OCI-LY1 (cell line): Measurements from ENCODE around the gene MAGI1.

Experiments
- H2AFZ ChIP-seq: fragments of 200-600 bp; sonication (generic), shearing (Covaris generic); 2 replicates; pipeline ENCODE4 v1.6.0; 2014; ENCODE audit warnings: antibody characterized with exemption, mild to moderate bottlenecking, low read length
- H3F3A ChIP-seq: fragments of 200-600 bp; sonication (generic), shearing (Covaris generic); 2 replicates; pipeline ENCODE4 v1.6.0; 2014; ENCODE audit warnings: mild to moderate bottlenecking, antibody characterized with exemption, low read length, moderate library complexity; ENCODE audit not compliant: insufficient read depth
- H3K27ac ChIP-seq: fragments of 200-600 bp; sonication (generic); 2 replicates; pipeline ENCODE4 v1.5.1; 2014; ENCODE audit warnings: low read length, mixed run types, mild to moderate bottlenecking, low read depth; ENCODE audit not compliant: poor library complexity, severe bottlenecking
- H3K27me3 ChIP-seq: fragments of 200-600 bp; sonication (generic); 2 replicates; pipeline ENCODE4 v1.6.0; 2014; ENCODE audit warnings: antibody characterized with exemption, mild to moderate bottlenecking, low read length, moderate library complexity; ENCODE audit not compliant: insufficient read depth
- H3K36me3 ChIP-seq: fragments of 200-600 bp; sonication (generic); 2 replicates; pipeline ENCODE4 v1.6.1; 2014; ENCODE audit warnings: mild to moderate bottlenecking, antibody characterized with exemption, low read length, moderate library complexity, mixed read lengths; ENCODE audit not compliant: insufficient read depth
- H3K4me1 ChIP-seq: fragments of 200-600 bp; sonication (generic); 2 replicates; pipeline ENCODE4 v1.5.1; 2014; ENCODE audit warnings: mild to moderate bottlenecking, low read length, moderate library complexity; ENCODE audit not compliant: insufficient read depth, severe bottlenecking
- H3K4me2 ChIP-seq: fragments of 200-600 bp; sonication (generic), shearing (Covaris generic); 2 replicates; pipeline ENCODE4 v1.6.1; 2014; ENCODE audit warnings: low read length
- H3K4me3 ChIP-seq: fragments of 200-600 bp; sonication (generic); 2 replicates; pipeline ENCODE4 v1.5.1; 2014; ENCODE audit warnings: low read length, low read depth, mild to moderate bottlenecking, mixed read lengths; ENCODE audit not compliant: poor library complexity, severe bottlenecking
- H3K79me2 ChIP-seq: fragments of 200-600 bp; shearing (Covaris generic); 2 replicates; pipeline ENCODE4 v1.6.1; 2016; ENCODE audit warnings: mixed run types, low read length, mixed read lengths; ENCODE audit not compliant: insufficient read depth
- H3K9ac ChIP-seq: fragments of 200-600 bp; sonication (generic), shearing (Covaris generic); 2 replicates; pipeline ENCODE4 v1.6.1; 2014; ENCODE audit warnings: mild to moderate bottlenecking, low read length, mixed read lengths
- H3K9me2 ChIP-seq: fragments of 200-600 bp; sonication (generic), shearing (Covaris generic); 2 replicates; pipeline ENCODE4 v1.6.1; 2014; ENCODE audit warnings: low read depth, mild to moderate bottlenecking, low read length, mixed read lengths
- H3K9me3 ChIP-seq: fragments of 200-600 bp; shearing (Covaris generic); 2 replicates; pipeline ENCODE4 v1.6.1; 2014; ENCODE audit warnings: low read length, mixed read lengths
- H4K20me1 ChIP-seq: fragments of 200-600 bp; sonication (generic), shearing (Covaris generic); 2 replicates; pipeline ENCODE4 v1.6.0; 2016; ENCODE audit warnings: mild to moderate bottlenecking, low read length; ENCODE audit not compliant: insufficient read depth
- CTCF ChIP-seq: fragments of 200-600 bp; sonication (generic), shearing (Covaris generic); IDR thresholded peaks from 2 replicates; pipeline ENCODE4 v1.5.1; 2017; ENCODE audit warnings: mild to moderate bottlenecking, antibody characterized with exemption, low read length, moderate library complexity, mixed read lengths
- EZH2 ChIP-seq: fragments of 200-600 bp; sonication (generic), shearing (Covaris generic); IDR thresholded peaks from 2 replicates; pipeline ENCODE4 v1.8.0; 2017; ENCODE audit warnings: borderline replicate concordance, mixed run types, mild to moderate bottlenecking, antibody characterized with exemption, low read length, moderate library complexity, mixed read lengths

The MAGI1 gene

GRCh38 chr3:65484964-65485363, 553.8 kb downstream of the MAGI1 start:
- H3K79me2 ChIP-seq = no peaks in the 10 kb centered on the region
- no peaks in the 10 kb centered on the region for H3K9me3 ChIP-seq
- H3K4me2 ChIP-seq = no peak overlapping the region
- no peak overlapping the region for H3K9ac ChIP-seq
- H2AFZ ChIP-seq = no peak overlapping the region
- no peaks in the 10 kb centered on the region for H3K4me1 ChIP-seq
- H3K9me2 ChIP-seq = no peaks in the 10 kb centered on the region
- TF ChIP-seq EZH2 = no peak
- TF ChIP-seq CTCF = no peak
- H3K4me3 ChIP-seq = no peak overlapping the region
- no peaks in the 10 kb centered on the region for H3F3A ChIP-seq
- H3K27me3 ChIP-seq = no peaks in the 10 kb centered on the region
- H4K20me1 ChIP-seq = no peaks in the 10 kb centered on the region
- no peak overlapping the region for H3K27ac ChIP-seq
- no peaks in the 10 kb centered on the region for H3K36me3 ChIP-seq

- H3K4me1 ChIP-seq = no peaks in the 10 kb centered on the region
- H3K9me3 ChIP-seq = no peaks in the 10 kb centered on the region
- no peaks in the 10 kb centered on the region for H3F3A ChIP-seq
- no peak overlapping the region for H3K9ac ChIP-seq
- no peaks in the 10 kb centered on the region for H3K27me3 ChIP-seq
- H3K9me2 ChIP-seq = no peaks in the 10 kb centered on the region
- no peak overlapping the region for H2AFZ ChIP-seq
- no peaks in the 10 kb centered on the region for H3K79me2 ChIP-seq
- no peak overlapping the region for H3K27ac ChIP-seq
- no peak overlapping the region for H3K4me2 ChIP-seq
- no peaks in the 10 kb centered on the region for H4K20me1 ChIP-seq
- H3K4me3 ChIP-seq = no peak overlapping the region
- H3K36me3 ChIP-seq = no peaks in the 10 kb centered on the region
- TF ChIP-seq CTCF (no peak), EZH2 (no peak)
Observed at GRCh38 chr3:65483480-65483879, 555.2 kb downstream of the MAGI1 start.

- no peak overlapping the region for H3K9ac ChIP-seq
- H3K36me3 ChIP-seq = no peaks in the 10 kb centered on the region
- H3K9me2 ChIP-seq = no peaks in the 10 kb centered on the region
- TF ChIP-seq CTCF (no peak), EZH2 (no peak)
- no peaks in the 10 kb centered on the region for H3K79me2 ChIP-seq
- H4K20me1 ChIP-seq = no peaks in the 10 kb centered on the region
- H3K9me3 ChIP-seq = no peaks in the 10 kb centered on the region
- H3K27me3 ChIP-seq = no peaks in the 10 kb centered on the region
- H3K4me3 ChIP-seq = no peak overlapping the region
- H3K4me1 ChIP-seq = no peaks in the 10 kb centered on the region
- no peak overlapping the region for H3K27ac ChIP-seq
- no peak overlapping the region for H3K4me2 ChIP-seq
- no peaks in the 10 kb centered on the region for H3F3A ChIP-seq
- H2AFZ ChIP-seq = no peak overlapping the region
Observed at GRCh38 chr3:65483011-65483410, 555.7 kb downstream of the MAGI1 start.
